ENCODE data around the gene EXOC2. TPM values are rescaled to one million over a fixed set of nuclear protein-coding genes. Genes with fewer than 3 reads are reported as not detected.
A peak's percentile ranks its signal among the peaks of the same experiment; 100 is the strongest.

The EXOC2 gene
- total and polyA plus RNA-seq, 2 donors (not counting 1 experiment from before 2014, with no cell fraction given) = 12.2 to 45.0 TPM

DNA sequence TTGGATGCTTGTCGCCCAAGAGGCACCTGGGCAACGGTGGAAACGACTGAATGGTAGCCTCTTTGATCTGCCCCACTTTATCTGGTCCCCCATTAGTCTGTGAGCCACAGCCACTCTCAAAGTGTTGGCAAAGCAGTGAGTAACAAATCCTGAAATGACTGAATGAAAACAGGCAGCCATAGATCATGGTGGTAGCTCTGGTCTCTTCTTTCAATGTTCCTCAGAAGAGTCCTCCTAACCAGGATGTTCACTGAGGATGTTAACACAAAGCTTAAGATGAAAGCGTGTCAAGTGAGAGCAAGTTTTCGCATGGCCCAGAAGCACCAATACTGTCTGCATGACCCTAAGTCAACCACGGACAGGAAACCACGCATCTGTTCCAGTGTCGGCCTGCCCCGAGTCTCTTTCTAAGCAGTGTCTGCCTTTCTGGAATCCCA lies 194.1 kb downstream of the EXOC2 start:
- H3K79me2 ChIP-seq (ENCODE audit: control insufficient read depth, insufficient read depth, low read length) = peaks cover 3% of the 10 kb centered on the region
- ATAC-seq (ENCODE audit: low read depth) (no peak), DNase-seq (peak; percentile 19)
- H3K9me3 Mint-ChIP-seq (ENCODE audit: insufficient read depth) = no peaks in the 10 kb centered on the region
- POLR2A ChIA-PET = interaction anchor here (0.6 to 1.3 kb wide), 3 partner anchors 99 to 205 kb away, joined by 3 to 7 read pairs (median 3); no protein-coding TSS in a partner anchor
- peaks cover 4 to 10% of the 10 kb centered on the region in 2 experiments for H3K36me3 ChIP-seq (replicated peaks in 1 of 2; ENCODE audit: control extremely low read depth in 1 of 2, control insufficient read depth in 1 of 2, extremely low read depth in 1 of 2, insufficient read depth in 2 of 2, low read length in 1 of 2)
- peak overlapping the region; percentile 17 for H3K4me3 Mint-ChIP-seq
- CTCF ChIA-PET = interaction anchor here (0.8 to 1.6 kb wide), 2 partner anchors 201 to 271 kb away, joined by 3 to 4 read pairs; no protein-coding TSS in a partner anchor
- H3K27me3 Mint-ChIP-seq = no peaks in the 10 kb centered on the region
- H3K27me3 ChIP-seq (replicated peaks in 1 of 4; ENCODE audit: control extremely low read depth in 1 of 4, control insufficient read depth in 3 of 4, insufficient read depth in 4 of 4, low read length in 3 of 4) = no peaks in the 10 kb centered on the region
- H3K4me2 ChIP-seq (replicated peaks; ENCODE audit: low read depth, low read length, poor library complexity, severe bottlenecking) = peak overlapping the region; percentile 31
- H3K27ac ChIP-seq (ENCODE audit: low read length in 2 of 2) = peak overlapping the region in 1 of 2 donors; percentile 16
- intact Hi-C loops (cut with micrococcal nuclease) = no loop called here
- no peak for TF ChIP-seq EZH2 (IDR thresholded peaks at IDR 0.05; ENCODE audit: borderline replicate concordance, insufficient read depth, low read depth, low read length, poor library complexity, severe bottlenecking)
- peak overlapping the region; percentile 22 for H3K27ac Mint-ChIP-seq
- H4K20me1 ChIP-seq (ENCODE audit: control insufficient read depth, insufficient read depth, low read length, poor library complexity, severe bottlenecking) = no peaks in the 10 kb centered on the region
- H3K4me3 ChIP-seq (ENCODE audit: control extremely low read depth in 1 of 5, extremely low read depth in 1 of 5, insufficient read depth in 1 of 5, low read depth in 2 of 5, low read length in 4 of 5) = no peak overlapping the region
- peak overlapping the region; percentile 45 for H2AFZ ChIP-seq (ENCODE audit: insufficient read depth, low read depth, low read length, poor library complexity, severe bottlenecking)
- no peak overlapping the region for H3K9ac ChIP-seq (ENCODE audit: low read length)
- H3K4me1 ChIP-seq (ENCODE audit: control insufficient read depth in 2 of 2, insufficient read depth in 2 of 2, low read length in 2 of 2) = peaks cover 22 to 23% of the 10 kb centered on the region in 2 donors
- no peaks in the 10 kb centered on the region for H3K9me3 ChIP-seq (ENCODE audit: control extremely low read depth in 1 of 3, control insufficient read depth in 2 of 3, insufficient read depth in 1 of 3, low read length in 2 of 3)
- WGBS (ENCODE audit: insufficient coverage) = 35% methylated on average over 9 of the region's 9 CpGs
- H3K4me1 Mint-ChIP-seq = peaks cover 40% of the 10 kb centered on the region

DNA sequence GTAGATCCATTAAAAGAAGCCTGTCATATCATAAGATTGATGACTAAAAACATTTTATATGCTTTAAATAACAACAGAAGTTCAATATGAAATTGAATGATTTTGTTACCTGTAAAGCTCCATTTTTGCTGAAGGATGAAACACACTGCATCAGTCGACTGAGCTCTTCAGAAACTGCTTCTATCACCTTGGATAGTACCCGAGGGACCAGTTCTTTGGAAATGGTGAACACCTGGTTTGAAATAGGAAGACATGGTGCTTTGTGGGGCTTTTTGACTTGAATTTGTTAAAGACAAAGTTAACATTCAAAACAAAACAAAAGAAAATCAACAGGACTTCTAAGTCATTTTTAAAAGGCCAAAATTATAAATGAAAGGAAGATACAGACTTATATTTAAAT lies 195.7 kb downstream of the EXOC2 start:
- intact Hi-C loops (cut with micrococcal nuclease) = no loop called here
- no peak overlapping the region for H3K27ac ChIP-seq (ENCODE audit: low read length in 2 of 2)
- DNase-seq (no peak), ATAC-seq (ENCODE audit: low read depth) (no peak)
- no peaks in the 10 kb centered on the region for H3K9me3 ChIP-seq (ENCODE audit: control extremely low read depth in 1 of 3, control insufficient read depth in 2 of 3, insufficient read depth in 1 of 3, low read length in 2 of 3)
- POLR2A ChIA-PET = no interaction called here
- peaks cover 4 to 10% of the 10 kb centered on the region in 2 experiments for H3K36me3 ChIP-seq (replicated peaks in 1 of 2; ENCODE audit: control extremely low read depth in 1 of 2, control insufficient read depth in 1 of 2, extremely low read depth in 1 of 2, insufficient read depth in 2 of 2, low read length in 1 of 2)
- H4K20me1 ChIP-seq (ENCODE audit: control insufficient read depth, insufficient read depth, low read length, poor library complexity, severe bottlenecking) = no peaks in the 10 kb centered on the region
- H3K79me2 ChIP-seq (ENCODE audit: control insufficient read depth, insufficient read depth, low read length) = peaks cover 3% of the 10 kb centered on the region
- H3K4me3 ChIP-seq (ENCODE audit: control extremely low read depth in 1 of 5, extremely low read depth in 1 of 5, insufficient read depth in 1 of 5, low read depth in 2 of 5, low read length in 4 of 5) = no peak overlapping the region
- Mint-ChIP-seq H3K4me3 (no peak overlapping the region), H3K9me3 (ENCODE audit: insufficient read depth) (no peaks in the 10 kb centered on the region), H3K4me1 (peaks cover 33% of the 10 kb centered on the region), H3K27me3 (no peaks in the 10 kb centered on the region), H3K27ac (no peak overlapping the region)
- CTCF ChIA-PET = interaction anchor here (1.2 kb wide), 1 partner anchor 22 kb away, joined by 4 read pairs; no protein-coding TSS in a partner anchor
- no CpG with 5 or more reads among the region's 2 CpGs for WGBS (ENCODE audit: insufficient coverage)
- H3K27me3 ChIP-seq (replicated peaks in 1 of 4; ENCODE audit: control extremely low read depth in 1 of 4, control insufficient read depth in 3 of 4, insufficient read depth in 4 of 4, low read length in 3 of 4) = no peaks in the 10 kb centered on the region
- no peak overlapping the region for H2AFZ ChIP-seq (ENCODE audit: insufficient read depth, low read depth, low read length, poor library complexity, severe bottlenecking)
- no peak overlapping the region for H3K9ac ChIP-seq (ENCODE audit: low read length)
- peaks cover 19 to 23% of the 10 kb centered on the region in 2 donors for H3K4me1 ChIP-seq (ENCODE audit: control insufficient read depth in 2 of 2, insufficient read depth in 2 of 2, low read length in 2 of 2)
- TF ChIP-seq EZH2 (IDR thresholded peaks at IDR 0.05; ENCODE audit: borderline replicate concordance, insufficient read depth, low read depth, low read length, poor library complexity, severe bottlenecking) = no peak
- TF ChIP-seq, protein P1, sequence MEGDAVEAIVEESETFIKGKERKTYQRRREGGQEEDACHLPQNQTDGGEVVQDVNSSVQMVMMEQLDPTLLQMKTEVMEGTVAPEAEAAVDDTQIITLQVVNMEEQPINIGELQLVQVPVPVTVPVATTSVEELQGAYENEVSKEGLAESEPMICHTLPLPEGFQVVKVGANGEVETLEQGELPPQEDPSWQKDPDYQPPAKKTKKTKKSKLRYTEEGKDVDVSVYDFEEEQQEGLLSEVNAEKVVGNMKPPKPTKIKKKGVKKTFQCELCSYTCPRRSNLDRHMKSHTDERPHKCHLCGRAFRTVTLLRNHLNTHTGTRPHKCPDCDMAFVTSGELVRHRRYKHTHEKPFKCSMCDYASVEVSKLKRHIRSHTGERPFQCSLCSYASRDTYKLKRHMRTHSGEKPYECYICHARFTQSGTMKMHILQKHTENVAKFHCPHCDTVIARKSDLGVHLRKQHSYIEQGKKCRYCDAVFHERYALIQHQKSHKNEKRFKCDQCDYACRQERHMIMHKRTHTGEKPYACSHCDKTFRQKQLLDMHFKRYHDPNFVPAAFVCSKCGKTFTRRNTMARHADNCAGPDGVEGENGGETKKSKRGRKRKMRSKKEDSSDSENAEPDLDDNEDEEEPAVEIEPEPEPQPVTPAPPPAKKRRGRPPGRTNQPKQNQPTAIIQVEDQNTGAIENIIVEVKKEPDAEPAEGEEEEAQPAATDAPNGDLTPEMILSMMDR (IDR thresholded peaks at IDR 0.05) = no peak
- no peak overlapping the region for H3K4me2 ChIP-seq (replicated peaks; ENCODE audit: low read depth, low read length, poor library complexity, severe bottlenecking)

Data from B cell (primary cell).